ENCODE measurements around the gene CLEC6A.

- TF ChIP-seq CTCF (IDR thresholded peaks at IDR 0.05) (no peak), POLR2A (IDR thresholded peaks at IDR 0.05) (no peak), POLR2AphosphoS5 (IDR thresholded peaks at IDR 0.05) (no peak), EP300 (IDR thresholded peaks at IDR 0.05) (no peak)
These were observed 71.7 kb downstream of the CLEC6A start for GRCh38 chr12:8527250-8528130.
